Upper lobe of left lung (tissue), 6 donors: ENCODE data around the gene C1QTNF5. TPM values are rescaled to one million over a fixed set of nuclear protein-coding genes. Genes with fewer than 3 reads are reported as not detected.
"Not testable (repeated sequence)": the region's sequence is repeated elsewhere in the genome, so short reads cannot be mapped to it uniquely, and the experiment has no call there.

Source experiments
- ATAC-seq, 2 donors: fragments of 200-7000 bp; cut with Tn5 transposase; one replicate each; pipeline ENCODE4 v1.9.1; 2022; ENCODE audit warnings: mild to moderate bottlenecking in 2 of 2, moderate library complexity in 2 of 2; ENCODE audit not compliant: low FRiP score in 2 of 2
- DNase-seq, 2 donors: peaks; one replicate each; pipeline ENCODE4 v3.0.0-alpha.2; 2019 to 2020
- H3K27ac ChIP-seq, 4 donors: fragments of 200-600 bp; sonication (generic); one replicate each; pipeline ENCODE4 v1.5.1; 2016 to 2019
- H3K27me3 ChIP-seq, 4 donors: fragments of 200-600 bp; sonication (generic); one replicate each; pipeline ENCODE4 v1.5.1; 2017 to 2019
- H3K36me3 ChIP-seq, 4 donors: fragments of 200-600 bp; sonication (generic); one replicate each; pipeline ENCODE4 v1.5.1; 2016 to 2019
- H3K4me1 ChIP-seq, 4 donors: fragments of 200-600 bp; sonication (generic); one replicate each; pipeline ENCODE4 v1.5.1; 2018 to 2019
- H3K4me3 ChIP-seq, 4 donors: fragments of 200-600 bp; sonication (generic); one replicate each; pipeline ENCODE4 v1.5.1; 2017 to 2019; ENCODE audit warnings: mild to moderate bottlenecking in 2 of 4, moderate library complexity in 1 of 4
- H3K9me3 ChIP-seq, 4 donors: fragments of 200-600 bp; sonication (generic); one replicate each; pipeline ENCODE4 v1.5.1; 2018 to 2019
- CTCF ChIP-seq, 6 experiments: fragments of 450-650 bp in 4 of 6; fragments of 200-600 bp in 2 of 6; sonication (generic) in 2 of 6; IDR thresholded peaks; one replicate each; pipeline ENCODE4 v1.5.1; 2016 to 2019; ENCODE audit warnings: antibody characterized with exemption in 6 of 6
- EP300 ChIP-seq, 4 donors: sonication (generic); formaldehyde crosslinking; IDR thresholded peaks; one replicate each; pipeline ENCODE4 v1.5.1; 2017; ENCODE audit warnings: antibody characterized with exemption in 4 of 4, control low read depth in 2 of 4
- POLR2A ChIP-seq, 4 donors: fragments of 450-650 bp; IDR thresholded peaks; one replicate each; pipeline ENCODE4 v1.5.1; 2016 to 2017; ENCODE audit warnings: antibody characterized with exemption in 4 of 4, mild to moderate bottlenecking in 2 of 4
- POLR2AphosphoS5 ChIP-seq, 2 donors: sonication (generic); formaldehyde crosslinking; IDR thresholded peaks; one replicate each; pipeline ENCODE4 v1.5.1; 2017; ENCODE audit warnings: antibody characterized with exemption in 2 of 2
- WGBS, 2 donors: methylation state at CpG; one replicate each; pipeline ENCODE4 v1.1.5; 2017 to 2018; 5-methylcytosine and 5-hydroxymethylcytosine counted together
- total RNA-seq, 6 donors: library from RNA; depleted of rRNA in 4 of 6; stranded (reverse); fragments of >200 nt in 4 of 6; gene quantifications; one replicate each; pipeline versions ENCODE4 v1.1.0 to v1.2.1, GENCODE V29; 2016 to 2021
- donor health status: DM: no; HTN: no; CAD: no; lungs with moderate emphysema.
- donor health status: DM: no; HTN: yes; CAD: no; lungs with severe emphysema.

Gene C1QTNF5
- 10 to 100 TPM; 10.5 to 57.2 (median 26.4) TPM for total RNA-seq

- ATAC-seq = peak in 1 of 2 donors; percentile 78
- peak within 1 kb of the TSS; percentile 91 to 96 (median 92) for H3K27ac ChIP-seq
- 6 to 15% methylated on average over 12 to 35 of the region's 53 CpGs for WGBS, 2 donors
- no peak for TF ChIP-seq EP300 (IDR thresholded peaks at IDR 0.05)
- peak in 1 of 2 donors; percentile 41 for TF ChIP-seq POLR2AphosphoS5 (IDR thresholded peaks at IDR 0.05)
- TF ChIP-seq CTCF (IDR thresholded peaks at IDR 0.05) = no peak
- H3K4me3 ChIP-seq = peak within 1 kb of the TSS; percentile 45 to 65 (median 60)
- no peaks in the 10 kb centered on the region for H3K9me3 ChIP-seq
- DNase-seq = peak; percentile 76 to 87
- peaks cover 40 to 56% (median 49%) of the 10 kb centered on the region in 4 donors for H3K4me1 ChIP-seq
- peaks cover 0 to 6% (median 1%) of the 10 kb centered on the region in 4 donors for H3K36me3 ChIP-seq
- peaks cover 0 to 17% (median 8%) of the 10 kb centered on the region in 4 donors for H3K27me3 ChIP-seq
These were observed at the start of gene C1QTNF5 for GRCh38 chr11:119340335-119341221. C1QTNF5 (minus strand) TSS chr11:119340883; CDS start chr11:119340397, 486 bp downstream.

GRCh38 chr11:119389611-119390254 lies 49.0 kb upstream of the C1QTNF5 start:
- Histone ChIP-seq H3K4me3 (no peak overlapping the region), H3K36me3 (no peaks in the 10 kb centered on the region), H3K9me3 (no peaks in the 10 kb centered on the region), H3K27me3 (no peaks in the 10 kb centered on the region), H3K4me1 (no peaks in the 10 kb centered on the region), H3K27ac (no peak overlapping the region)
- ATAC-seq (no peak), DNase-seq (no peak)
- 71 to 72% methylated on average over 5 of the region's 5 CpGs for WGBS, 2 donors
- TF ChIP-seq POLR2AphosphoS5 (IDR thresholded peaks at IDR 0.05) (no peak), CTCF (IDR thresholded peaks at IDR 0.05) (peak in 2 of 6 experiments; percentile 14 to 21)

- no peak overlapping the region for H3K27ac ChIP-seq
- H3K36me3 ChIP-seq = no peaks in the 10 kb centered on the region
- TF ChIP-seq POLR2AphosphoS5 (IDR thresholded peaks at IDR 0.05) (no peak), EP300 (IDR thresholded peaks at IDR 0.05) (no peak), CTCF (IDR thresholded peaks at IDR 0.05) (no peak), POLR2A (IDR thresholded peaks at IDR 0.05) (no peak)
- no peak for DNase-seq
- H3K4me3 ChIP-seq = no peak overlapping the region
- H3K9me3 ChIP-seq = no peaks in the 10 kb centered on the region
- ATAC-seq = no peak
- 87 to 88% methylated on average over 7 of the region's 7 CpGs for WGBS, 2 donors
- no peaks in the 10 kb centered on the region for H3K27me3 ChIP-seq
- H3K4me1 ChIP-seq = no peaks in the 10 kb centered on the region
These were observed 47.4 kb upstream of the C1QTNF5 start for GRCh38 chr11:119388103-119388502.

- no peaks in the 10 kb centered on the region for H3K27me3 ChIP-seq
- no peak overlapping the region for H3K4me3 ChIP-seq
- no peak overlapping the region for H3K27ac ChIP-seq
- peaks cover 9 to 18% (median 15%) of the 10 kb centered on the region in 4 donors for H3K4me1 ChIP-seq
- TF ChIP-seq POLR2AphosphoS5 (IDR thresholded peaks at IDR 0.05) = no peak
- TF ChIP-seq CTCF (IDR thresholded peaks at IDR 0.05) = no peak
- TF ChIP-seq EP300 (IDR thresholded peaks at IDR 0.05) = no peak
- no peak for TF ChIP-seq POLR2A (IDR thresholded peaks at IDR 0.05)
- WGBS, 2 donors = 84 to 94% methylated on average over 2 of the region's 2 CpGs
- no peaks in the 10 kb centered on the region for H3K36me3 ChIP-seq
- ATAC-seq (no peak), DNase-seq (no peak)
- H3K9me3 ChIP-seq = no peaks in the 10 kb centered on the region
These were observed 43.6 kb upstream of the C1QTNF5 start for GRCh38 chr11:119384332-119384731.

- H3K36me3 ChIP-seq, ATAC-seq, H3K27ac ChIP-seq, H3K4me3 ChIP-seq, H3K9me3 ChIP-seq, DNase-seq, H3K27me3 ChIP-seq: not testable (repeated sequence)
- 86 to 91% methylated on average over 14 of the region's 14 CpGs for WGBS, 2 donors
- H3K4me1 ChIP-seq = peaks cover 9 to 18% (median 15%) of the 10 kb centered on the region in 4 donors
These were observed 41.8 kb upstream of the C1QTNF5 start for GRCh38 chr11:119382513-119382912.
